ENCODE data around the gene XRCC2. TPM values are rescaled to one million over a fixed set of nuclear protein-coding genes. Genes with fewer than 3 reads are reported as not detected.

Gene XRCC2
- total and polyA plus RNA-seq, 7 donors = 0.01 to 0.55 (median 0.16) TPM

DNA sequence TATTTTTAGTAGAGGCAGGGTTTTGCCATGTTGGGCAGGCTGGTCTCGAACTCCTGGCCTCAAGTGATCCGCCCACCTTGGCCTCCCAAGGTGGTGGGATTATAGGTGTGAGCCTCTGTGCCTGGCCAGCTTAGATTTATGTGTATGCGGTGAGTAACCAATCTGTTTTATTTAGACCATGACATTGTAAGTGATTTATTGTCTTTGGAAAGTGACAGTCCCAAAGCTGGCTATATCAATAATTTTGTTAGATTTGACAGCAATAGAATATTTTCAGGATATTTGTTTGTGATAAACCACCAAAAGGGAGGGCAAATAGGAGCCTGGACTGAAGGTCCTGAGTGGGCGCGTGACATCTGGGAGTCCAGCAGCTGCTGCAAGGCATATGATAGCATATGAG is 75.7 kb downstream of the XRCC2 start:
- 91 to 93% (median 93%) methylated on average over 5 of the region's 5 CpGs for WGBS, 3 donors
- H3K4me3 ChIP-seq = no peak overlapping the region
- no peaks in the 10 kb centered on the region for H3K27me3 ChIP-seq (ENCODE audit: insufficient read depth in 3 of 3, low read length in 2 of 3)
- H3K36me3 ChIP-seq (ENCODE audit: insufficient read depth in 1 of 2, low read depth in 1 of 2) = no peaks in the 10 kb centered on the region
- ATAC-seq (no peak), DNase-seq (no peak)
- intact Hi-C loops (cut with DNase I) = no loop called here
- TF ChIP-seq, protein P1, sequence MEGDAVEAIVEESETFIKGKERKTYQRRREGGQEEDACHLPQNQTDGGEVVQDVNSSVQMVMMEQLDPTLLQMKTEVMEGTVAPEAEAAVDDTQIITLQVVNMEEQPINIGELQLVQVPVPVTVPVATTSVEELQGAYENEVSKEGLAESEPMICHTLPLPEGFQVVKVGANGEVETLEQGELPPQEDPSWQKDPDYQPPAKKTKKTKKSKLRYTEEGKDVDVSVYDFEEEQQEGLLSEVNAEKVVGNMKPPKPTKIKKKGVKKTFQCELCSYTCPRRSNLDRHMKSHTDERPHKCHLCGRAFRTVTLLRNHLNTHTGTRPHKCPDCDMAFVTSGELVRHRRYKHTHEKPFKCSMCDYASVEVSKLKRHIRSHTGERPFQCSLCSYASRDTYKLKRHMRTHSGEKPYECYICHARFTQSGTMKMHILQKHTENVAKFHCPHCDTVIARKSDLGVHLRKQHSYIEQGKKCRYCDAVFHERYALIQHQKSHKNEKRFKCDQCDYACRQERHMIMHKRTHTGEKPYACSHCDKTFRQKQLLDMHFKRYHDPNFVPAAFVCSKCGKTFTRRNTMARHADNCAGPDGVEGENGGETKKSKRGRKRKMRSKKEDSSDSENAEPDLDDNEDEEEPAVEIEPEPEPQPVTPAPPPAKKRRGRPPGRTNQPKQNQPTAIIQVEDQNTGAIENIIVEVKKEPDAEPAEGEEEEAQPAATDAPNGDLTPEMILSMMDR (IDR thresholded peaks at IDR 0.05) = no peak
- no peaks in the 10 kb centered on the region for H3K9me3 ChIP-seq
- no peak overlapping the region for H3K27ac ChIP-seq
- H3K4me1 ChIP-seq = no peaks in the 10 kb centered on the region

DNA sequence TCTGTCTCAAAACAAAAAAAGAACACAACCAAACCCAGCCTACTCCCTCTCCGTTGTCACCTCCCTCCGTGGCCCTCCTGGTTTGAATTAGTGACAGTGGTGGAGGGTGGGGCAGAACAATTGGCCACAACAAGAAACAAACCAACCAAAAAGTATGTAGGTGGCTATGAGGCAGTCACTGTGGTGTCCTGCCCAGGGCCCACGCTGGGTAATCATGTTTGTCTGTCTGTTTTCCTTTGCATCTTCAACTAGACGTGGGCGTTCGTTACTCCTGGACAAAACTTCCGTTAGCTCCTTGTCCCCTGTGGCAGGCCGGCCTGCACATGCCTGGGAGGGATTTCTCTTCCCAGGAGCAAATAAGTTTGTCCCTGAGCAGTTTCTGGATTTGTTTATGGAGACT is 78.4 kb downstream of the XRCC2 start:
- no peak for DNase-seq
- no peaks in the 10 kb centered on the region for H3K36me3 ChIP-seq (ENCODE audit: insufficient read depth in 1 of 2, low read depth in 1 of 2)

DNA sequence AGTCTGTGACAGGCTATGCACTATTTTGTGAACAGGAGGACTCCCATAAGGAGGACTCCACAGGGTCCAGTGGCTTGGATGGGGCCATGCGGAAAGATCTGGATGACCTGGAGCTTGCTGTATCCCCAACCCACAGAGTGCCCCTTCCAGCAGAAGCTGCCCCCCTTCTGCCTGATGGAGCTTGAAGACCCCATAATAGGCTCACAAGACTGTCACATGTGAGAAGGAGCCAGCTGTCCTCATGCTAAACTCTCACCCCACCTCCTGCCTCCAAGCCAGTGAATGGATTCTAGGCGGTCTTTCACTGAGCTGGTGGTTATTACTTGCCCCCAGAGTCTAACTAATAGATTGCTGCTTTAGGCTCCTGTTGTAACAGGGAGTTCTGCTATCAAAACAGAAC is 79.1 kb downstream of the XRCC2 start:
- H3K36me3 ChIP-seq (ENCODE audit: insufficient read depth in 1 of 2, low read depth in 1 of 2) = no peaks in the 10 kb centered on the region
- no peaks in the 10 kb centered on the region for H3K9me3 ChIP-seq
- no peaks in the 10 kb centered on the region for H3K4me1 ChIP-seq
- no peak overlapping the region for H3K27ac ChIP-seq
- intact Hi-C loops (cut with DNase I) = no loop called here
- H3K27me3 ChIP-seq (ENCODE audit: insufficient read depth in 3 of 3, low read length in 2 of 3) = no peaks in the 10 kb centered on the region
- DNase-seq (no peak), ATAC-seq (no peak)
- 87 to 91% (median 90%) methylated on average over 2 of the region's 2 CpGs for WGBS, 3 donors
- H3K4me3 ChIP-seq = no peak overlapping the region
- TF ChIP-seq, protein P1 (IDR thresholded peaks at IDR 0.05) = no peak

More for the DNA sequence above, 78.4 kb downstream of the XRCC2 start:
- no peaks in the 10 kb centered on the region for H3K27me3 ChIP-seq (ENCODE audit: insufficient read depth in 3 of 3, low read length in 2 of 3)
- ATAC-seq = no peak
- TF ChIP-seq, protein P1 (IDR thresholded peaks at IDR 0.05) = no peak
- no peak overlapping the region for H3K4me3 ChIP-seq
- H3K4me1 ChIP-seq = no peaks in the 10 kb centered on the region
- H3K9me3 ChIP-seq = no peaks in the 10 kb centered on the region
- intact Hi-C loops (cut with DNase I) = no loop called here
- 60 to 73% (median 67%) methylated on average over 8 of the region's 8 CpGs for WGBS, 3 donors
- no peak overlapping the region for H3K27ac ChIP-seq

Other genes with a start within 250 kb of the XRCC2 start
- 10 to 100 TPM; 45.7 to 82.3 (median 62.6) TPM for gene KMT2C, start 240.1 kb downstream of the XRCC2 start, total RNA-seq
- gene KMT2C, start 240.1 kb downstream of the XRCC2 start, polyA plus RNA-seq = 10 to 100 TPM in 1 of 3 donors, 1 to 10 TPM in 2; 5.8 to 24.9 (median 8.8) TPM
- gene ACTR3B, start 83.6 kb upstream of the XRCC2 start, total RNA-seq = 10 to 100 TPM in 3 of 4 donors, 1 to 10 TPM in 1; 9.5 to 18.7 (median 13.2) TPM
- gene ACTR3B, start 83.6 kb upstream of the XRCC2 start, polyA plus RNA-seq = 10 to 100 TPM in 2 of 3 donors, 1 to 10 TPM in 1; 5.2 to 12.6 (median 11.2) TPM